ENCODE measurements around the gene ARL17B. TPM values are rescaled to one million over a fixed set of nuclear protein-coding genes. Genes with fewer than 3 reads are reported as not detected.
"Not testable (repeated sequence)": the region's sequence is repeated elsewhere in the genome, so short reads cannot be mapped to it uniquely, and the experiment has no call there.

The ARL17B gene
- total RNA-seq, 1 donor from 2014 or later = 17.8 TPM

- DNase-seq; ATAC-seq; intact Hi-C loops (cut with micrococcal nuclease): not testable (repeated sequence)
These were observed 66.7 kb downstream of the ARL17B start, which contains the start of gene LRRC37A for GRCh38 chr17:46294831-46295230. Gene LRRC37A, plus strand, starts transcription at chr17:46295131. Its CDS starts 3 bp downstream, at chr17:46295134.

- DNase-seq; intact Hi-C loops (cut with micrococcal nuclease); ATAC-seq: not testable (repeated sequence)
These were observed 69.9 kb downstream of the ARL17B start for GRCh38 chr17:46291618-46292017.

- DNase-seq; intact Hi-C loops (cut with micrococcal nuclease): not testable (repeated sequence)
- ATAC-seq = peak; percentile 52
These were observed 70.5 kb downstream of the ARL17B start for GRCh38 chr17:46290906-46291546.

DNA sequence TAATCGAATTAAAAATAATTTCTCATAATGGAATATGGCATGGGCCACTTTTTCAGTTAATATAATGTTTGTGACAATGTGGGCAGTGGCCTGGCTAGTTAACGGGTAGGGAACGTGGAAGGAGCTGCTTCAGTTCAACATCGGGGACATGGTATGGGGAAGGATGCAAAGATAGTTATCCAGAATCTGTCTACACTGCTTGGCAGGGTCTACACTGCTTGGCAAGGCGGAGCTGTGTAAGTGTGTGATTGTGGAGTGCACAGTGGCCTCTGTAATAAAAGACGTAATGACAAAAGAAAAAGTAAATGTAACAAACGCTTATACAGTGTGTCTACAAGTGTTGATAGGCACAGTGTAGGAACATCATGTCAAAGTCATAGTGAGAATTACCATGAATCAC lies 74.0 kb downstream of the ARL17B start:
- DNase-seq; ATAC-seq; intact Hi-C loops (cut with micrococcal nuclease): not testable (repeated sequence)

DNA sequence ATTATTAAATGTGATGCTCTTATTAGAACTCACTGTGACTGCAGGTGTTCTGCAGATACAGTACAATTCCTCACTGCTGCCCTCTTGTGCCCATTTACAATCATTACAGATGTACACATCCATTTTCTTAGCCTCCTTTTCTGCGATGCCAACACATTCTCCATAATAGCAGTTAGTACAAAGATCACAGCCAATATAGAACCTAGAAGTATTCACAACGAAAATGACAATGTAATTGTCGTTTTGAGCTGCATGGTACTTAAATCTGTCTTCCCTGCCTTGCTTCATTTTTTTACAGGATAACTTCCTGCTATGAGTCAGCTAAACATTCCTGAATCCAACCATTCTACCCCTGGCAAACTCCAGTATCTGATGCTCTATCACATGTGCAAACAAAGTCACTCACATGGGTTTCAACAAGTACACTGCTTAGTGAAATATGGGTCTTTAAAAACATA lies 74.8 kb downstream of the ARL17B start:
- intact Hi-C loops (cut with micrococcal nuclease); DNase-seq: not testable (repeated sequence)
- peak; percentile 74 for ATAC-seq

DNA sequence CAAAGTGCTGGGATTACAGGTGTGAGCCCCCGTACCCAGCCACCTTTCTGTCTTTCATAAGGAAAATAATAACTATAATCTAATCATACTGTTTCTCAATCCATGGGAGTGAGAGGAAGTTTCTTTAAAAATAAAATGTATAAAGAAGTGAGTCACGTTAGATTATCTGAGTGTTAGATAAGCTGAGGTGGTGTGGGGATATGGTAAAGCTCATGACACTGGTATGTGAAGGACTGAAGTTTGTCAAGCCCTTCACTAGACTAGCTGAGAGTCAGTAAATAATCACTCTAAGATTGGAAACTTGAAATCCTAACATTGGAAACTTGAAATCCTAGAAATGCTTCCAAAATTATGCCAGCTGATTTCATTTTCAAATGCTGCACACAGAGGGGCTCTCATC lies 76.1 kb downstream of the ARL17B start:
- DNase-seq; intact Hi-C loops (cut with micrococcal nuclease): not testable (repeated sequence)

DNA sequence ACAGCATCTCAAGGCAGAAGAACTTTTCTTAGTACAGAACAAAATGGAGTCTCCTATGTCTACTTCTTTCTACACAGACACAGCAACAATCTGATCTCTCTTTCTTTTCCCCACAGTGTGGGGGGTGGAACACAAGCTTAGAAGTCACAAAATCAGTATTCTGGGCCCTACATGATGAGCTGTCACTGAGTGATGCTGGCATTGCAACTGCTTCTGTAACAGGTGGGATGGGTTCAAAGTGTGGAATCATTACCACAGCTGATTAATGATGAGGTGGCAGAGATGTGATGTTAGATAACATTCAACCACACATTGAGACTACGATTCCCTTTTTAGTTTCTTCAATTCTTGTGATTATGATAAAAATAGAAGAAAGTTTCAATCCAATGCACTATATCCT lies 77.1 kb downstream of the ARL17B start:
- DNase-seq; intact Hi-C loops (cut with micrococcal nuclease); ATAC-seq: not testable (repeated sequence)

More for the DNA sequence above, 76.1 kb downstream of the ARL17B start:
- ATAC-seq = not testable (repeated sequence)

GRCh38 chr17:46282635-46283034 lies 78.9 kb downstream of the ARL17B start:
- DNase-seq; ATAC-seq; intact Hi-C loops (cut with micrococcal nuclease): not testable (repeated sequence)

GRCh38 chr17:46281336-46281735 lies 80.2 kb downstream of the ARL17B start:
- ATAC-seq; intact Hi-C loops (cut with micrococcal nuclease): not testable (repeated sequence)

DNA sequence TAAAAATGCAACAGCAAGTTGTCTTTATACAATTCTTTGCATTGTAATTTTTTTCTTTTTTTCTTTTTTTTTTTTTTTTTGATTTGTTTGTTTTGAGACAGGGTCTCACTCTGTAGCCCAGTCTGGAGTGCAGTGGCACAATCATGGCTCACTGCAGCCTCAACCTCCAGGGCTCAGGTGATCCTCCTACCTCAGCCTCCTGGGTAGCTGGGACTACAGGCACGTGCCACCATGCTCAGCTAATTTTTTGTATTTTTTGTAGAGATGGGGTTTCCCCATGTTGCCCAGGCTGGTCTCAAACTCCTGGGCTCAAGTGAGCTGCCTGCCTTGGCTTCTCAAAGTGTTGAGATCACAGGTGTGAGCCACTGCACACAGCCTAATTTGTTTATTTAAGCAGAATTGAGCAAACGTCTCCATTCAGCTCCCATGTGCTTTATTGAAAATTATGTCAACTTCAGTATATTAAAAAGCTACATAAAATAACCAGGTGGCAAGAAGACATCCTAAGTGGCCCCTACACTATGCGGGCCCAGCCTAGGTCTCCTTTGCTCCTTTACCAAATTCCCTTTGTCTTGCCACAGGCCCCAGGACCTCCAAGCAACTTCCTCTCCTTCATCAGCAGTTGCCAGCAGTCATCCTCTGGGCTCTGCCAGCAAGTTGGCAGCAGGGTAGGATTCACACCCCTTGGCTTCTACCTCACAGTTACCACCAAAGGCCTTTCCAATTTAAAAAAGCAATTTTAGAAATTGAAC lies 84.7 kb downstream of the ARL17B start:
- intact Hi-C loops (cut with micrococcal nuclease); ATAC-seq; DNase-seq: not testable (repeated sequence)

More at GRCh38 chr17:46281336-46281735, 80.2 kb downstream of the ARL17B start:
- DNase-seq = not testable (repeated sequence)

- intact Hi-C loops (cut with micrococcal nuclease) = no loop called here
These were observed 87.3 kb downstream of the ARL17B start for GRCh38 chr17:46274238-46274637.

GRCh38 chr17:46273541-46274236 lies 87.9 kb downstream of the ARL17B start:
- DNase-seq (no peak), ATAC-seq (no peak)
- intact Hi-C loops (cut with micrococcal nuclease) = no loop called here

More at GRCh38 chr17:46274238-46274637, 87.3 kb downstream of the ARL17B start:
- DNase-seq (no peak), ATAC-seq (no peak)

GRCh38 chr17:46270032-46270431 lies 91.5 kb downstream of the ARL17B start:
- DNase-seq = no peak
- no peak for ATAC-seq
- intact Hi-C loops (cut with micrococcal nuclease) = no loop called here

- intact Hi-C loops (cut with micrococcal nuclease) = no loop called here
- peak; percentile 95 for DNase-seq
- peak; percentile 96 for ATAC-seq
These were observed 94.7 kb downstream of the ARL17B start for GRCh38 chr17:46266656-46267544.

DNA sequence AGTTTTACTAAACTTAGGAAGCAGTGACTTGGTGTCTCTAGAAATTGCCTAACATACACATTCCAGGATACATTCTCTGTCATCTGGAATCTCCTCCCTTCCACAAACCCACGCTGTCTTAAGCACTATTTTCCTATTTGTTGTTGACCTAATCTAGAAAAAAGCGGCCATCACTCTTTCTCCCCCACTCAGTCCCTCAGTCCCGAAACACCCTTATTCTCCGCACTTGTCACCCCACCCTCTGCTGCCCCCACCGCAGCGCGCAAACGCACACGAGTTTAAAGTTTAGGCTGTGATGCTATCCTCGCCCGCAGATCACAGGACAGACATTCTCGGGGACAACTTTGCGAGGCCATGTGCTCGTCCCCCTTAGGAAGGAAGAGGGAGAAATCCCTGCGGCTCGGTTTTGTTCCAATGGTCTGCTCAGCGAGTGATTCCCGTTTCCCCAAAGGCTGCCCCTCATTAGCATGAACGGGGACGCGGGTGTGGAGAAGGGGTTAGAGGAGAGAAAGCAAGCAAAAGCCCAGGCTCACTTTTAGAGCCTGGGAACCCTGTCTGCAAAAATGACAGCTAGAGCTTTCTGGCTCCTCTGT lies 95.4 kb downstream of the ARL17B start:
- DNase-seq; intact Hi-C loops (cut with micrococcal nuclease): not testable (repeated sequence)

GRCh38 chr17:46264456-46265198 lies 96.9 kb downstream of the ARL17B start:
- ATAC-seq = no peak
- intact Hi-C loops (cut with micrococcal nuclease) = no loop called here
- DNase-seq = no peak

More for the DNA sequence above, 95.4 kb downstream of the ARL17B start:
- peak; percentile 6 for ATAC-seq

- DNase-seq = no peak
- ATAC-seq = no peak
- intact Hi-C loops (cut with micrococcal nuclease) = no loop called here
These were observed 99.3 kb downstream of the ARL17B start for GRCh38 chr17:46262271-46262670.

Data from left ventricle myocardium superior (tissue), 1 donor.